Large intestine (tissue), 3 donors: ENCODE measurements around the gene MERTK. TPM values are rescaled to one million over a fixed set of nuclear protein-coding genes. Genes with fewer than 3 reads are reported as not detected.
A peak's percentile ranks its signal among the peaks of the same experiment; 100 is the strongest.

Source experiments
- DNase-seq, 2 donors: peaks; one replicate each; pipeline versions ENCODE4 v3.0.0 to v3.0.0-alpha.2; 2013
- H3K27ac ChIP-seq: one replicate; pipeline ENCODE4 v1.5.1; 2013; ENCODE audit warnings: low read length
- H3K27me3 ChIP-seq: 2 replicates; pipeline ENCODE4 v1.6.1; 2013; ENCODE audit warnings: low read length; ENCODE audit not compliant: control insufficient read depth, insufficient read depth
- H3K36me3 ChIP-seq: 2 replicates; pipeline ENCODE4 v1.6.1; 2013; ENCODE audit warnings: low read length; ENCODE audit not compliant: control insufficient read depth, insufficient read depth
- H3K4me1 ChIP-seq: one replicate; pipeline ENCODE4 v1.6.1; 2013; ENCODE audit warnings: low read length; ENCODE audit not compliant: control insufficient read depth, insufficient read depth
- H3K4me3 ChIP-seq: one replicate; pipeline ENCODE4 v1.5.1; 2013; ENCODE audit warnings: low read length
- H3K9me3 ChIP-seq: one replicate; pipeline ENCODE4 v1.6.1; 2013; ENCODE audit warnings: mild to moderate bottlenecking, low read depth, low read length, moderate library complexity; ENCODE audit not compliant: control insufficient read depth
- WGBS: methylation state at CpG from one replicate; pipeline ENCODE4 v1.1.5; 2013; ENCODE audit warnings: low lambda C conversion rate; ENCODE audit not compliant: insufficient coverage; 5-methylcytosine and 5-hydroxymethylcytosine counted together
- polyA plus RNA-seq: library from polyadenylated mRNA; unstranded; fragments of 120-200 nt; gene quantifications from one replicate; pipeline ENCODE4 v1.2.1, GENCODE V29; 2013

MERTK gene
- polyA plus RNA-seq, 1 donor, result 8.7 TPM

GRCh38 chr2:112024896-112025491 lies 126.6 kb downstream of the MERTK start:
- no CpG with 5 or more reads among the region's 12 CpGs for WGBS
- no peak for DNase-seq
- Histone ChIP-seq H3K4me3 (no peak overlapping the region), H3K27ac (no peak overlapping the region), H3K27me3 (no peaks in the 10 kb centered on the region), H3K4me1 (peaks cover 22% of the 10 kb centered on the region), H3K9me3 (no peaks in the 10 kb centered on the region), H3K36me3 (peaks cover 16% of the 10 kb centered on the region)

GRCh38 chr2:112026509-112026908 lies 128.1 kb downstream of the MERTK start:
- Histone ChIP-seq H3K9me3 (no peaks in the 10 kb centered on the region), H3K27ac (no peak overlapping the region), H3K4me3 (no peak overlapping the region), H3K36me3 (peaks cover 16% of the 10 kb centered on the region), H3K27me3 (no peaks in the 10 kb centered on the region), H3K4me1 (peaks cover 11% of the 10 kb centered on the region)
- DNase-seq, result no peak
- 79% methylated on average over 4 of the region's 8 CpGs for WGBS

GRCh38 chr2:112027767-112028166 lies 129.4 kb downstream of the MERTK start:
- H3K36me3 ChIP-seq, result peaks cover 11% of the 10 kb centered on the region
- no CpG with 5 or more reads among the region's 3 CpGs for WGBS

GRCh38 chr2:112029164-112029563 lies 130.8 kb downstream of the MERTK start:
- WGBS, result no CpG with 5 or more reads among the region's 2 CpGs
- Histone ChIP-seq H3K9me3 (no peaks in the 10 kb centered on the region), H3K27me3 (no peaks in the 10 kb centered on the region), H3K27ac (no peak overlapping the region), H3K4me3 (no peak overlapping the region), H3K4me1 (peaks cover 15% of the 10 kb centered on the region), H3K36me3 (peaks cover 7% of the 10 kb centered on the region)
- no peak for DNase-seq

More at GRCh38 chr2:112027767-112028166, 129.4 kb downstream of the MERTK start:
- Histone ChIP-seq H3K27ac (no peak overlapping the region), H3K4me3 (no peak overlapping the region), H3K9me3 (no peaks in the 10 kb centered on the region), H3K27me3 (no peaks in the 10 kb centered on the region), H3K4me1 (peaks cover 12% of the 10 kb centered on the region)
- DNase-seq, result no peak

GRCh38 chr2:112031473-112032223 lies 133.2 kb downstream of the MERTK start:
- DNase-seq, result peak; percentile 66 to 85
- Histone ChIP-seq H3K4me3 (no peak overlapping the region), H3K9me3 (no peaks in the 10 kb centered on the region), H3K27me3 (no peaks in the 10 kb centered on the region), H3K27ac (peak overlapping the region; percentile 33), H3K4me1 (peaks cover 15% of the 10 kb centered on the region), H3K36me3 (no peaks in the 10 kb centered on the region)
- WGBS, result 53% methylated on average over 3 of the region's 12 CpGs

GRCh38 chr2:112032224-112032586 lies 133.8 kb downstream of the MERTK start:
- Histone ChIP-seq H3K27me3 (no peaks in the 10 kb centered on the region), H3K4me3 (no peak overlapping the region), H3K36me3 (no peaks in the 10 kb centered on the region), H3K4me1 (peaks cover 15% of the 10 kb centered on the region), H3K27ac (peak overlapping the region; percentile 33), H3K9me3 (no peaks in the 10 kb centered on the region)
- DNase-seq, result no peak
- WGBS, result no CpG with 5 or more reads among the region's 4 CpGs

- WGBS, result no CpG with 5 or more reads among the region's 4 CpGs
- H3K9me3 ChIP-seq, result no peaks in the 10 kb centered on the region
- H3K36me3 ChIP-seq, result no peaks in the 10 kb centered on the region
- peak in 1 of 2 donors; percentile 15 for DNase-seq
- no peaks in the 10 kb centered on the region for H3K27me3 ChIP-seq
- peaks cover 15% of the 10 kb centered on the region for H3K4me1 ChIP-seq
- no peak overlapping the region for H3K4me3 ChIP-seq
- no peak overlapping the region for H3K27ac ChIP-seq
Measured at GRCh38 chr2:112032689-112033465, 134.5 kb downstream of the MERTK start.

- DNase-seq, result no peak
- H3K9me3 ChIP-seq, result no peaks in the 10 kb centered on the region
- peaks cover 15% of the 10 kb centered on the region for H3K4me1 ChIP-seq
- no peak overlapping the region for H3K27ac ChIP-seq
- H3K36me3 ChIP-seq, result no peaks in the 10 kb centered on the region
- no peak overlapping the region for H3K4me3 ChIP-seq
- no peaks in the 10 kb centered on the region for H3K27me3 ChIP-seq
- no CpG with 5 or more reads among the region's 1 CpG for WGBS
Measured at GRCh38 chr2:112033600-112033999, 135.2 kb downstream of the MERTK start.

GRCh38 chr2:112034924-112035323 lies 136.5 kb downstream of the MERTK start:
- Histone ChIP-seq H3K27me3 (no peaks in the 10 kb centered on the region), H3K27ac (no peak overlapping the region), H3K36me3 (no peaks in the 10 kb centered on the region), H3K4me3 (no peak overlapping the region), H3K9me3 (no peaks in the 10 kb centered on the region), H3K4me1 (peaks cover 15% of the 10 kb centered on the region)
- no peak for DNase-seq
- 100% methylated on average over 3 of the region's 3 CpGs for WGBS

- Histone ChIP-seq H3K36me3 (no peaks in the 10 kb centered on the region), H3K9me3 (no peaks in the 10 kb centered on the region), H3K4me1 (peaks cover 15% of the 10 kb centered on the region), H3K27me3 (no peaks in the 10 kb centered on the region), H3K27ac (no peak overlapping the region), H3K4me3 (no peak overlapping the region)
- DNase-seq, result no peak
- no CpG with 5 or more reads among the region's 1 CpG for WGBS
Measured at GRCh38 chr2:112035786-112036185, 137.4 kb downstream of the MERTK start.
